K562 (cell line): ENCODE data around the gene MT1E. TPM values are rescaled to one million over a fixed set of nuclear protein-coding genes. Genes with fewer than 3 reads are reported as not detected.

ENCODE experiments used
- CTCF ChIP-seq, 3 experiments: IDR thresholded peaks in 2 of 3; conservative IDR thresholded peaks in 1 of 3; 2 replicates each; pipeline ENCODE4 v1.5.1; 2011 to 2012; ENCODE audit warnings: low read length in 3 of 3, mild to moderate bottlenecking in 3 of 3, control low read depth in 2 of 3, improper control_type of control experiment in 1 of 3, inconsistent platforms in 1 of 3, low read depth in 1 of 3, mixed read lengths in 1 of 3, moderate library complexity in 1 of 3; ENCODE audit not compliant: insufficient read depth in 2 of 3
- ZNF318 ChIP-seq, 2 experiments: fragments of 450-650 bp; IDR thresholded peaks; 2 replicates each; pipeline ENCODE4 v1.6.1; 2016; ENCODE audit warnings: mild to moderate bottlenecking in 2 of 2, borderline replicate concordance in 1 of 2, low read depth in 1 of 2, moderate library complexity in 1 of 2
- polyA plus RNA-seq, 8 experiments: library from polyadenylated mRNA; depleted of rRNA in 4 of 8; stranded (reverse) in 5 of 8; unstranded in 3 of 8; fragments of >200 nt; fragmentation: Nextera tagmentation in 2 of 8; fragmentation: Illumina TruSeq in 1 of 8; extraction: Ambion mirVana in 2 of 8; extraction: Trizol in 1 of 8; gene quantifications; 2 replicates each; pipeline versions ENCODE4 v1.2.1 to v1.2.3, GENCODE V29; 2011 to 2014; ENCODE audit warnings: inconsistent platforms in 1 of 8, missing spikeins in 1 of 8
- total RNA-seq, 7 experiments: library from RNA; depleted of rRNA in 6 of 7; stranded (reverse); fragments of >200 nt in 6 of 7; fragmentation: Illumina TruSeq in 2 of 7; extraction: Trizol in 2 of 7; gene quantifications; 2 replicates each; pipeline versions ENCODE4 v1.2.1 to v1.2.3, GENCODE V29; 2011 to 2021; ENCODE audit warnings: low replicate concordance in 1 of 7

The MT1E gene
- total and polyA plus RNA-seq, 9 of the 15 experiments (the other 6 are each of a cell fraction or from before 2014, with no cell fraction given), result 0.29 to 0.81 (median 0.46) TPM; not detected in 3

DNA sequence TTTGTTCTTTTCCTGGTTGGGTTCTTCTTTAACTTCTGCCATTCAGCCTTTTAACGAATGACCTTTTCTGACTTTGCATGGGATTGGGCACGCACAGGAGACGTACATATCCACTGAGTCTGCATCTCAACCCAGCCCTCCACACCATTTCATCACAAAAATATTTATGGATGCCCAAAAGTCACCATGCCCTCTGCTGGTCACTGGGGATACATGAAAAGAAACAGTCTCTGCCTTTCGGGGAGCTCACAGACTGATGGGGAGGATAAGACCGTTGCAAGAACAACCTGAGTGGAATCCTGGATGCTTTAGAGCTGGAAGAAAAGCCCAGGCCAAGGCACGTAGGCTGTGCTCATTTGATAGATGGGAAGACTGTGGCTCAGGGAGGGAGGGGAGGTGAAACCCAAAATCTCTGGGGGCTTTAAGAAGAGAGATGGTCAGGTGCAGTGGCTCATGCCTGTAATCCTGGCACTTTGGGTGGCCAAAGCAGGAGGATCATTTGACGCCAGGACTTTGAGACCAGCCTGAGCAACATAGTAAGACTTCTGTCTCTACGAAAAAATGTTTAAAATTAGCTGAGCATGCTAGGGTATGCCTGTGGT is 25.1 kb upstream of the MT1E start (continued):
- TF ChIP-seq ZNF318 (IDR thresholded peaks at IDR 0.05; ENCODE audit: borderline replicate concordance in 1 of 2, low read depth in 1 of 2) (no peak), CTCF (IDR thresholded peaks at IDR 0.05 in 2 of 3, conservative IDR thresholded peaks at IDR 0.05 in 1 of 3; ENCODE audit: insufficient read depth in 2 of 3, low read depth in 1 of 3, low read length in 3 of 3) (peak; percentile 61 to 74 (median 73))
